ENCODE measurements around the gene MT1E.
"Not testable (repeated sequence)": the region's sequence is repeated elsewhere in the genome, so short reads cannot be mapped to it uniquely, and the experiment has no call there.

MT1E gene

GRCh38 chr16:56625140-56625942 is at the start of gene MT1E:
Gene MT1E, plus strand, starts transcription at chr16:56625781. Its CDS starts 71 bp downstream, at chr16:56625852.
- peak in 1 of 2 donors; percentile 77 for DNase-seq (ENCODE audit: low spot score in 2 of 2)
- H3K4me1 Mint-ChIP-seq: peaks cover 15% of the 10 kb centered on the region
- H3K9me3 Mint-ChIP-seq: no peaks in the 10 kb centered on the region
- peak; percentile 87 for ATAC-seq
- H3K4me3 Mint-ChIP-seq: peak within 1 kb of the TSS; percentile 81
- peak within 1 kb of the TSS; percentile 14 for H3K27ac Mint-ChIP-seq
- H3K36me3 Mint-ChIP-seq: no peaks in the 10 kb centered on the region

DNA sequence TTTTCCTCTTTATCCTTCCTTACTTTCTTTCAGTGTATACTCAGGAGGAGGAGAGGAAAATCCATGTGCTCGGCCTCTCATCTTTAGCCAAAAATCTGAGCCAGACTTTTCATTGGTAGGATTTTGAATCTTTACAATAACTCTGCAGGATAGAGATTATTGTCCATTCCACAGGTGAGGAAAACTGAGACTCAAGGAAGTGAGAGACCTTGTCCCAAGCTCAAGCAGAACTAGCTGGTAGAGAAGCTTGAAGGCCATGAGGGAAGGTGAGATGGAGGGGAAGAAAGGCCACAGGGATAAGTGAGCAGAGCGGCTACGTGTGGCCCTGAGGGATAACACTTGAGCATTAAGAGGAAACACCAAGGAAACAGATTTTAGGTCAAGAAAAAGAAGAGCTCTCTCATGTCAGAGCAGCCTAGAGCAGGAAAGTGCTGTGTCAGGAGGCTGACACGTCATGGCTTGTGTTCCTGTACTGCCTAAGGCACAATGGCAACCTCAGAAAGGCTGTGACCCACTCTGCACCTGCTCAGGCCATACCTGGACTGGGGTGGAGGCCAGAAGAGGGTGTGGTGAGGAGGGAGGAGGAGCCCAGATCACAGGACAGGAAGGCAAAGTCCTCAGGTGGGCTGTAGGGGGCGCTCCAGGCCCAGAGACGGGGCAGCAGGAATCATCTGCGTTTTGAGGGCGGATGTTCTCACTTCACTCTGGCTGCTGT is 48.8 kb upstream of the MT1E start:
- H3K27ac Mint-ChIP-seq: no peak overlapping the region
- peaks cover 2% of the 10 kb centered on the region for H3K9me3 Mint-ChIP-seq
- peaks cover 10% of the 10 kb centered on the region for H3K4me1 Mint-ChIP-seq
- no peaks in the 10 kb centered on the region for H3K36me3 Mint-ChIP-seq
- H3K4me3 Mint-ChIP-seq: no peak overlapping the region
- ATAC-seq (peak; percentile 100), DNase-seq (ENCODE audit: low spot score in 2 of 2) (peak; percentile 87 to 92)

DNA sequence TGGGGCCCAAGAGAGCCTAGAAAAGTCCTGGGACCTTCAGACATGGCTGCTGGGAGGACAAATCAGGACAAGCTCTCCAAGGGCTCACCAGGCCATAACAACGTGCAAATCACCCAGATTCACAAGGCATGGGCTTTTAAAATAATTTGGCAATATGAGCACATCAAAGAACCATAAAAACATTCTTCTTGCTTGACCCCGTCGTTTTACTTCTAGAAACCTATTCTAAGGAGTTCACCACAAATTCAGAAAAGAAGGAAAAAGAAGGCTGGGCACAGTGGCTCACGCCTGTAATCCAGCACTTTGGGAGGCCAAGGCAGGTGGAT is 48.3 kb upstream of the MT1E start:
- no peak overlapping the region for H3K4me3 Mint-ChIP-seq
- H3K36me3 Mint-ChIP-seq: no peaks in the 10 kb centered on the region
- no peak overlapping the region for H3K27ac Mint-ChIP-seq
- ATAC-seq: no peak
- peaks cover 10% of the 10 kb centered on the region for H3K4me1 Mint-ChIP-seq
- DNase-seq (ENCODE audit: low spot score in 2 of 2): no peak
- peaks cover 2% of the 10 kb centered on the region for H3K9me3 Mint-ChIP-seq

GRCh38 chr16:56580391-56581048 is 45.1 kb upstream of the MT1E start:
- Mint-ChIP-seq H3K4me3 (no peak overlapping the region), H3K27ac (no peak overlapping the region), H3K36me3 (no peaks in the 10 kb centered on the region), H3K4me1 (peaks cover 10% of the 10 kb centered on the region), H3K9me3 (no peaks in the 10 kb centered on the region)
- ATAC-seq: no peak
- DNase-seq (ENCODE audit: low spot score in 2 of 2): no peak

- H3K4me3 Mint-ChIP-seq; H3K27ac Mint-ChIP-seq; H3K4me1 Mint-ChIP-seq; ATAC-seq; H3K36me3 Mint-ChIP-seq; DNase-seq (ENCODE audit: low spot score in 2 of 2); H3K9me3 Mint-ChIP-seq: not testable (repeated sequence)
Measured at GRCh38 chr16:56582911-56583310, 42.7 kb upstream of the MT1E start.

GRCh38 chr16:56583351-56584168 is 42.0 kb upstream of the MT1E start:
- Mint-ChIP-seq H3K36me3 (no peaks in the 10 kb centered on the region), H3K4me1 (no peaks in the 10 kb centered on the region), H3K4me3 (no peak overlapping the region), H3K9me3 (no peaks in the 10 kb centered on the region), H3K27ac (no peak overlapping the region)
- DNase-seq (ENCODE audit: low spot score in 2 of 2) (no peak), ATAC-seq (no peak)

- DNase-seq (ENCODE audit: low spot score in 2 of 2) (no peak), ATAC-seq (no peak)
- no peak overlapping the region for H3K27ac Mint-ChIP-seq
- peaks cover 5% of the 10 kb centered on the region for H3K4me1 Mint-ChIP-seq
- no peaks in the 10 kb centered on the region for H3K9me3 Mint-ChIP-seq
- H3K4me3 Mint-ChIP-seq: no peak overlapping the region
- H3K36me3 Mint-ChIP-seq: no peaks in the 10 kb centered on the region
Measured at GRCh38 chr16:56584276-56584675, 41.3 kb upstream of the MT1E start.

GRCh38 chr16:56588781-56589140 is 36.8 kb upstream of the MT1E start:
- DNase-seq (ENCODE audit: low spot score in 2 of 2): no peak
- H3K9me3 Mint-ChIP-seq: no peaks in the 10 kb centered on the region
- peaks cover 19% of the 10 kb centered on the region for H3K4me1 Mint-ChIP-seq
- H3K4me3 Mint-ChIP-seq: peak overlapping the region; percentile 78
- H3K36me3 Mint-ChIP-seq: peaks cover 4% of the 10 kb centered on the region
- no peak for ATAC-seq
- no peak overlapping the region for H3K27ac Mint-ChIP-seq

GRCh38 chr16:56589141-56590039 is 36.2 kb upstream of the MT1E start, which contains the start of gene MT3:
Gene MT3, plus strand, starts transcription at chr16:56589528. Its CDS starts 63 bp downstream, at chr16:56589591.
- Mint-ChIP-seq H3K9me3 (no peaks in the 10 kb centered on the region), H3K36me3 (peaks cover 4% of the 10 kb centered on the region), H3K27ac (no peak within 1 kb of the TSS), H3K4me3 (peak within 1 kb of the TSS; percentile 78), H3K4me1 (peaks cover 19% of the 10 kb centered on the region)
- ATAC-seq (peak; percentile 75), DNase-seq (ENCODE audit: low spot score in 2 of 2) (no peak)

GRCh38 chr16:56591377-56592060 is 34.1 kb upstream of the MT1E start:
- Mint-ChIP-seq H3K4me3 (no peak overlapping the region), H3K27ac (no peak overlapping the region), H3K36me3 (peaks cover 4% of the 10 kb centered on the region), H3K9me3 (no peaks in the 10 kb centered on the region), H3K4me1 (peaks cover 19% of the 10 kb centered on the region)
- DNase-seq (ENCODE audit: low spot score in 2 of 2) (no peak), ATAC-seq (no peak)

- no peak overlapping the region for H3K27ac Mint-ChIP-seq
- peaks cover 17% of the 10 kb centered on the region for H3K4me1 Mint-ChIP-seq
- DNase-seq (ENCODE audit: low spot score in 2 of 2) (no peak), ATAC-seq (no peak)
- H3K36me3 Mint-ChIP-seq: peaks cover 4% of the 10 kb centered on the region
- H3K4me3 Mint-ChIP-seq: no peak overlapping the region
- H3K9me3 Mint-ChIP-seq: no peaks in the 10 kb centered on the region
Measured at GRCh38 chr16:56593573-56594291, 31.8 kb upstream of the MT1E start.

DNA sequence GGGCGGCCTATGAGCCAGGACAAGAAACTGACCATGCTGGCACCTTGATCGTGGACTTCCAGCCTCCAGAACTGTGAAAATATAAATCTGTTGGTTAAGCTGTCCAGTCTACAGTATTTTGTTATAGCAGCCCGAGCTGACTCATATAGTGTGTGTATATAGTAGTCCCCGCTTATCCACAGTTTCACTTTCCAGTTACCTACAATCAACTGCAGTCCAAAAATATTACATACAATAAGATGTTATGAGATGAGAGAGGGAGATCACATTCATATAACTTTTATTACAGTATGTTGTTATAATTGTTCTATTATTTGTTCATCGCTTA is 31.3 kb upstream of the MT1E start:
- no peak for DNase-seq (ENCODE audit: low spot score in 2 of 2)
- Mint-ChIP-seq H3K4me1 (peaks cover 13% of the 10 kb centered on the region), H3K9me3 (no peaks in the 10 kb centered on the region), H3K4me3 (no peak overlapping the region), H3K36me3 (peaks cover 4% of the 10 kb centered on the region), H3K27ac (no peak overlapping the region)
- ATAC-seq: no peak

- H3K4me1 Mint-ChIP-seq: peaks cover 9% of the 10 kb centered on the region
- H3K4me3 Mint-ChIP-seq: no peak overlapping the region
- no peak for DNase-seq (ENCODE audit: low spot score in 2 of 2)
Measured at GRCh38 chr16:56600398-56600999, 25.1 kb upstream of the MT1E start.

More at GRCh38 chr16:56600398-56600999, 25.1 kb upstream of the MT1E start:
- ATAC-seq: peak; percentile 60
- no peak overlapping the region for H3K27ac Mint-ChIP-seq
- no peaks in the 10 kb centered on the region for H3K9me3 Mint-ChIP-seq
- no peaks in the 10 kb centered on the region for H3K36me3 Mint-ChIP-seq
